Measurements from ENCODE around the gene CREBBP.

DNA sequence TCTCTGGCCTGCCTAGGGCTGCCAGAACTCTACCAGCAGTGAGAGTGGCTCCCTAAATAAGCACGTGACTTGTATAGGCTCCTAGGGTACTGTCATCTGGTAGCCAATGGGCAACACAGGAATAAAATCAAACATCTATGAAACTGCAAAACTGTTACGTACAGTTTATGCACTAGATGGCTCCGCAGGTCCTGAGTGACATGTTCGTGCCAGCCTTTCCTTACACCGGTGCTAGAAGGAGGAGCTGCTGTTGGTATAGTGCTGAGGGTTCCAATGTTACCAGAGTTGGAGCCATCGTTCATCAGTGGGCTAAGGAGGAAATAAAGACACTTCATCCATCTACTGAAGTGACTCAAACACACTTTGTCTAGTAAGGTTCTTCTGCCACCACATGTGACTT, 99.9 kb downstream of the CREBBP start:
- no peak for TF ChIP-seq POLR2A (IDR thresholded peaks at IDR 0.05; ENCODE audit: low read length)
- TF ChIP-seq GATA1 (IDR thresholded peaks at IDR 0.05; ENCODE audit: low read depth, low read length) = no peak

Data from erythroblast (primary cell).